PC-3 (cell line): Measurements from ENCODE around the gene ASAP3. TPM values are rescaled to one million over a fixed set of nuclear protein-coding genes. Genes with fewer than 3 reads are reported as not detected.

Experiments used
- ATAC-seq: fragments of 200-7000 bp; cut with Tn5 transposase; 2 replicates; pipeline ENCODE4 v1.9.1; 2020; ENCODE audit warnings: mild to moderate bottlenecking, moderate library complexity
- BruUV-seq: library from RNA; stranded (reverse); fragments of 400-500 nt; replicated peaks from 2 replicates; lab custom pipeline; 2021; lab: Mats Ljungman, UMichigan
- CTCF ChIA-PET: fragments of 300-600 bp; sonication (Branson Sonifier 250); formaldehyde crosslinking; loops from one replicate; lab custom pipeline; 2022; ENCODE audit warnings: antibody characterized with exemption; lab: Charles Lee
- POLR2A ChIA-PET: fragments of 300-600 bp; sonication (Branson Sonifier 250); formaldehyde crosslinking; loops from one replicate; lab custom pipeline; 2022; ENCODE audit warnings: antibody characterized with exemption; ENCODE audit not compliant: unreplicated experiment; lab: Charles Lee
- DNase-seq: peaks from one replicate; pipeline ENCODE4 v3.0.0-alpha.2; 2015
- H2AFZ ChIP-seq: fragments of 300-600 bp; sonication (generic); 2 replicates; pipeline ENCODE4 v1.6.0; 2016; ENCODE audit warnings: antibody characterized with exemption, low read length
- H3F3A ChIP-seq: fragments of 300-600 bp; sonication (generic); one replicate; pipeline ENCODE4 v1.6.0; 2017; ENCODE audit warnings: antibody characterized with exemption, low read length, control low read depth, mild to moderate bottlenecking; ENCODE audit not compliant: unreplicated experiment
- H3K27ac ChIP-seq: fragments of 300-600 bp; sonication (generic); 2 replicates; pipeline ENCODE4 v1.5.1; 2016; ENCODE audit warnings: mild to moderate bottlenecking, low read length
- H3K27me3 ChIP-seq: fragments of 300-600 bp; sonication (generic); 2 replicates; pipeline ENCODE4 v1.6.1; 2016; ENCODE audit warnings: low read length, mixed read lengths
- H3K36me3 ChIP-seq: fragments of 300-600 bp; sonication (generic); 2 replicates; pipeline ENCODE4 v1.6.1; 2016; ENCODE audit warnings: low read depth, mixed run types, low read length, mixed read lengths
- H3K4me1 ChIP-seq: fragments of 300-600 bp; sonication (generic); 2 replicates; pipeline ENCODE4 v1.5.1; 2016; ENCODE audit warnings: low read length; ENCODE audit not compliant: insufficient read depth
- H3K4me2 ChIP-seq: fragments of 300-600 bp; sonication (generic); 2 replicates; pipeline ENCODE4 v1.6.0; 2016; ENCODE audit warnings: low read length
- H3K4me3 ChIP-seq: fragments of 300-600 bp; sonication (generic); 2 replicates; pipeline ENCODE4 v1.5.1; 2016; ENCODE audit warnings: mild to moderate bottlenecking, low read length, mixed read lengths
- H3K79me2 ChIP-seq: fragments of 300-600 bp; sonication (generic); 2 replicates; pipeline ENCODE4 v1.6.1; 2017; ENCODE audit warnings: low read length, mixed read lengths
- H3K9ac ChIP-seq: fragments of 300-600 bp; sonication (generic); 2 replicates; pipeline ENCODE4 v1.6.0; 2016; ENCODE audit warnings: mild to moderate bottlenecking, low read length
- H3K9me2 ChIP-seq: fragments of 300-600 bp; sonication (generic); replicated peaks from 2 replicates; pipeline ENCODE4 v1.6.1; 2016; ENCODE audit warnings: mixed run types, low read length, mixed read lengths
- H3K9me3 ChIP-seq: fragments of 300-600 bp; sonication (generic); 2 replicates; pipeline ENCODE4 v1.6.1; 2016; ENCODE audit warnings: low read length, mixed read lengths
- H4K20me1 ChIP-seq: fragments of 300-600 bp; sonication (generic); 2 replicates; pipeline ENCODE4 v1.6.1; 2016; ENCODE audit warnings: low read length, mixed read lengths
- EZH2 ChIP-seq: fragments of 300-600 bp; sonication (generic); IDR thresholded peaks from one replicate; pipeline ENCODE4 v1.6.1; 2017; ENCODE audit warnings: antibody characterized with exemption, mild to moderate bottlenecking, low read length; ENCODE audit not compliant: unreplicated experiment
- EZH2phosphoT487 ChIP-seq: fragments of 300-600 bp; sonication (generic); IDR thresholded peaks from 2 replicates; pipeline ENCODE4 v1.6.1; 2018; ENCODE audit warnings: mild to moderate bottlenecking, antibody characterized with exemption, low read length, borderline replicate concordance
- intact Hi-C: fragments of 100-400 bp; cut with micrococcal nuclease; formaldehyde crosslinking; loops from 2 replicates; pipeline ENCODE4 v1.9.0; 2023
- total RNA-seq: library from RNA; depleted of rRNA; stranded (reverse); fragments of >200 nt; gene quantifications from 2 replicates; pipeline ENCODE4 v1.2.3, GENCODE V29; 2014
- TF ChIP-seq, protein P1 (sequence below): fragments of 300-600 bp; sonication (generic); conservative IDR thresholded peaks from 2 replicates; pipeline ENCODE4 v1.5.1; 2017; ENCODE audit warnings: antibody characterized with exemption, low read depth, mild to moderate bottlenecking, low read length

ASAP3 gene
- total RNA-seq, 1 experiment from 2014 or later, result 12.8 TPM

DNA sequence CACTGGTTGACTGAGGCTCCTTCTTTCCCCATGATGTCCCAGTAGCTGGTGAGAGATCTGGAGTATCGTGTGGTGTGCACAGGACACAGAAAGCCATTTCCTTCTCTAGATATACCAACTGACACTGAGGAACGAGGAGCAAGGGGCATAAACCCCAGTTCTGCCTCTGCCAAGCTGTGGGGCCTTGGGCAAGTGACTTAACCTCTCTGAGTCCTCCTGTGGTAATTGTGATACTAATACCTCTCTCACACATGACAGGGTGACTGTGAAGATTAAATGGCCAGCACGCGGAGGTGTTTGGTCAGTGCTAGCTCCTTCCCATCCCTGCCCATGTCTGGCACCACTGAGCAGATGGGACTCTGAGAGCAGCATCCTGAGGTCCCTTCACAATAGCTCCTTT is 33.1 kb downstream of the ASAP3 start:
- H3K36me3 ChIP-seq, result no peaks in the 10 kb centered on the region
- no TSS peak for BruUV-seq
- no peak overlapping the region for H2AFZ ChIP-seq
- peaks cover 26% of the 10 kb centered on the region for H3K4me1 ChIP-seq
- H3K27me3 ChIP-seq, result no peaks in the 10 kb centered on the region
- H3K9me3 ChIP-seq, result no peaks in the 10 kb centered on the region
- POLR2A ChIA-PET, result no interaction called here
- H3K9ac ChIP-seq, result no peak overlapping the region
- H3K27ac ChIP-seq, result no peak overlapping the region
- CTCF ChIA-PET, result no interaction called here
- H3F3A ChIP-seq, result no peaks in the 10 kb centered on the region
- no peaks in the 10 kb centered on the region for H4K20me1 ChIP-seq
- TF ChIP-seq EZH2 (no peak), EZH2phosphoT487 (no peak)
- TF ChIP-seq, protein P1, sequence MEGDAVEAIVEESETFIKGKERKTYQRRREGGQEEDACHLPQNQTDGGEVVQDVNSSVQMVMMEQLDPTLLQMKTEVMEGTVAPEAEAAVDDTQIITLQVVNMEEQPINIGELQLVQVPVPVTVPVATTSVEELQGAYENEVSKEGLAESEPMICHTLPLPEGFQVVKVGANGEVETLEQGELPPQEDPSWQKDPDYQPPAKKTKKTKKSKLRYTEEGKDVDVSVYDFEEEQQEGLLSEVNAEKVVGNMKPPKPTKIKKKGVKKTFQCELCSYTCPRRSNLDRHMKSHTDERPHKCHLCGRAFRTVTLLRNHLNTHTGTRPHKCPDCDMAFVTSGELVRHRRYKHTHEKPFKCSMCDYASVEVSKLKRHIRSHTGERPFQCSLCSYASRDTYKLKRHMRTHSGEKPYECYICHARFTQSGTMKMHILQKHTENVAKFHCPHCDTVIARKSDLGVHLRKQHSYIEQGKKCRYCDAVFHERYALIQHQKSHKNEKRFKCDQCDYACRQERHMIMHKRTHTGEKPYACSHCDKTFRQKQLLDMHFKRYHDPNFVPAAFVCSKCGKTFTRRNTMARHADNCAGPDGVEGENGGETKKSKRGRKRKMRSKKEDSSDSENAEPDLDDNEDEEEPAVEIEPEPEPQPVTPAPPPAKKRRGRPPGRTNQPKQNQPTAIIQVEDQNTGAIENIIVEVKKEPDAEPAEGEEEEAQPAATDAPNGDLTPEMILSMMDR, result no peak
- H3K9me2 ChIP-seq, result no peaks in the 10 kb centered on the region
- H3K79me2 ChIP-seq, result no peaks in the 10 kb centered on the region
- ATAC-seq, result no peak
- no peak overlapping the region for H3K4me2 ChIP-seq
- DNase-seq, result no peak
- no peak overlapping the region for H3K4me3 ChIP-seq
- intact Hi-C loops, result no loop called here

DNA sequence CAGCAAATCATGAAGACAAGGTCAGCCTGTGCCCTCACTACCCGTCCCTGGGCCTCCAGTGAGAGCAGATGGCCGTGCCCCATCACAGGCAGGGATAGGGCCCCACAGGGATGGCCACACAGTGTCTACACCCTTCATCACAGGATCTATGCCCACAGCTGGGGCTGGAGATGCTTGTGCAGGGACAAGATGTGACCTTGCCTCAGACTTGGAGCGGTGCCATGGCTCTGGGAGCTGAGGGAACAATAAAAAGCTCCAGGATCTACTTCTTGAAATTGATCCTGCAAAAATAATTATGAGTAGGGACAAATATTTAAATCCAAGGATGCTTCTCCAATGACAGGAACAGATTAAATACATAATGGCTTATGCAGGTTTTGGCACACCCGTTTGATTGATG is 34.0 kb downstream of the ASAP3 start:
- intact Hi-C loops, result no loop called here
- Histone ChIP-seq H2AFZ (no peak overlapping the region), H3K27me3 (no peaks in the 10 kb centered on the region), H3K4me1 (peaks cover 20% of the 10 kb centered on the region), H3K9me3 (no peaks in the 10 kb centered on the region), H3K9ac (no peak overlapping the region), H3F3A (no peaks in the 10 kb centered on the region), H3K27ac (no peak overlapping the region), H3K36me3 (no peaks in the 10 kb centered on the region), H4K20me1 (no peaks in the 10 kb centered on the region), H3K79me2 (no peaks in the 10 kb centered on the region), H3K4me2 (no peak overlapping the region), H3K9me2 (no peaks in the 10 kb centered on the region), H3K4me3 (no peak overlapping the region)
- DNase-seq, result no peak
- ATAC-seq, result no peak
- CTCF ChIA-PET, result no interaction called here
- BruUV-seq, result no TSS peak
- TF ChIP-seq EZH2 (no peak), EZH2phosphoT487 (no peak)
- TF ChIP-seq, protein P1, result no peak
- POLR2A ChIA-PET, result no interaction called here

DNA sequence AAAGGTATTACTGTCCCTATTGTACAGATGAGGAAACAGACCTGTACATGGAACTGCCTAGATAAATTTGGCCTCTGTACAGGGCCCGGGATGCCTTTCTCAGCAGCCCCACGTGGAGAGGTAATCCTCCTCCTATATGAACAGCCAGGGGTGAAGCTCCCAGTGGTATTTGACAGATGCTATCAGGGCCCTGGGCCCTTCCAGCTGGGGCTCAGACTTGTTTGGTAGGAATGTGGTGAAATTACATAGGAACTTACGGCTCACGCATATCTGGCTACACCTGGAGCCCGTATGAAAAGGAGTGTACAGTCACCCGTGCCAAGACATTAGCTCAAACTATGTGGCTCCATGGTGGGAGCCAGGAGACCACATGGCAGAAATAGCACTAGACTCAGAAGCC is 34.7 kb downstream of the ASAP3 start:
- ChIA-PET CTCF (no interaction called here), POLR2A (no interaction called here)
- Histone ChIP-seq H3K9me2 (no peaks in the 10 kb centered on the region), H3K27me3 (no peaks in the 10 kb centered on the region), H3K4me1 (peaks cover 20% of the 10 kb centered on the region), H3K9me3 (no peaks in the 10 kb centered on the region), H3K36me3 (no peaks in the 10 kb centered on the region), H3K4me2 (no peak overlapping the region), H3K4me3 (no peak overlapping the region), H4K20me1 (no peaks in the 10 kb centered on the region), H3F3A (no peaks in the 10 kb centered on the region), H3K9ac (no peak overlapping the region), H2AFZ (no peak overlapping the region), H3K79me2 (no peaks in the 10 kb centered on the region), H3K27ac (no peak overlapping the region)
- BruUV-seq, result no TSS peak
- intact Hi-C loops, result no loop called here
- ATAC-seq, result no peak
- TF ChIP-seq EZH2phosphoT487, result no peak
- no peak for TF ChIP-seq EZH2
- TF ChIP-seq, protein P1, result no peak
- no peak for DNase-seq
